ENCODE measurements around the gene PLA2R1.
"Not testable (repeated sequence)": the region's sequence is repeated elsewhere in the genome, so short reads cannot be mapped to it uniquely, and the experiment has no call there.

Gene PLA2R1

GRCh38 chr2:159976527-159977160, 85.8 kb downstream of the PLA2R1 start:
- DNase-seq = no peak

DNA sequence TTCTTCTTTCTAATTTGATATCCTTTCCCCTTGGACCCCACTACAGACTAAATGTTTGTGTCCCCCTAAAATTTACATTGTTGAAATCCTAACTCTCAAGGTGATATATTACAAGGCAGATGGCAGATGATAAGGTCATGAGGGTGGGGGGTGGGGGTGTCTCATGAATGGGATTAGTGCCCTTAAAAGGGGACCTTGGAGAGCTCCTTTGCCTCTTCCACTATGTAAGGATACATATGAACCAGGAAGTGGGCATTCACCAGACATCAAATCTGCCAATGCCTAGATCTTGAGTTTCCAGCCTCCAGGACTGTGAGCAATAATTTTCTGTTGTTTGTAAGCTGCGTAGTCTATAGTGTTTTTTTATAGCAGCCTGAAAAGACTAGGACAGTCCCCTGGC, 89.1 kb downstream of the PLA2R1 start:
- no peak for DNase-seq

- peak; percentile 2 for DNase-seq
Observed at GRCh38 chr2:159971365-159972152, 90.9 kb downstream of the PLA2R1 start.

GRCh38 chr2:159970548-159970947, 91.9 kb downstream of the PLA2R1 start:
- not testable (repeated sequence) for DNase-seq

- peak; percentile 23 for DNase-seq
Observed at GRCh38 chr2:159968279-159968900, 94.0 kb downstream of the PLA2R1 start.

GRCh38 chr2:159963700-159964099, 98.7 kb downstream of the PLA2R1 start:
- no peak for DNase-seq

DNA sequence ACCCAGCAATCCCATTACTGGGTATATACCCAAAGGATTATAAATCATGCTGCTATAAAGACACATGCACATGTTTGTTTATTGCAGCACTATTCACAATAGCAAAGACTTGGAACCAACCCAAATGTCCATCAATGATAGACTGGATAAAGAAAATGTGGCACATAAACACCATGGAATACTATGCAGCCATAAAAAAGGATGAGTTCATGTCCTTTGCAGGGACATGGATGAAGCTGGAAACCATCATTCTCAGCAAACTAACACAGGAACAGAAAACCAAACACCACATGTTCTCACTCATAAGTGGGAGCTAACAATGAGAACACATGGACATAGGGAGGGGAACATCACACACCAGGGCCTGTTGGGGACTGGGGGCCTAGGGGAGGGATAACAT, 99.9 kb downstream of the PLA2R1 start:
- not testable (repeated sequence) for DNase-seq

DNA sequence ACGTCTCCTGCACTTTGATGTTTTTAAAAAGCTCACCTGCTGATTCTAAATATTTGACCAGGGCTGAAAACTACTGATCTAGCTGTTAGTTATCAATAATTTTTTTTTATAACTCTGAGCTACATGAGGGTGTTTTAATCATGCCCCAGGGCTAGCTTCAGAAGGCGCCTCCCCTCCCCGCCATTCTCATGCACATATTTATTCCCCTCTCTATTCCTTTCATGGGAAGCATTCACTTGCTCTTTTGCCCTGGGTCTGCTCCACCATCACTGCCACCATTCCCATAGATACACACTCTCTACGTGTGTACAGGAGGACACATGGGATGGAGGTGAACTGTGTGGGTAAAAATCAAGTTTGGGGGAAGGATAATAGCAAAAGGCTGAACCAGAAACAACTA, 101.0 kb downstream of the PLA2R1 start:
- DNase-seq = no peak

- DNase-seq = peak; percentile 73
Observed at GRCh38 chr2:159961037-159961436, 101.4 kb downstream of the PLA2R1 start.

GRCh38 chr2:159960414-159960813, 102.0 kb downstream of the PLA2R1 start:
- DNase-seq = no peak

- DNase-seq = no peak
Observed at GRCh38 chr2:159959136-159959535, 103.3 kb downstream of the PLA2R1 start.

- DNase-seq = no peak
Observed at GRCh38 chr2:159953136-159953823, 109.1 kb downstream of the PLA2R1 start.

DNA sequence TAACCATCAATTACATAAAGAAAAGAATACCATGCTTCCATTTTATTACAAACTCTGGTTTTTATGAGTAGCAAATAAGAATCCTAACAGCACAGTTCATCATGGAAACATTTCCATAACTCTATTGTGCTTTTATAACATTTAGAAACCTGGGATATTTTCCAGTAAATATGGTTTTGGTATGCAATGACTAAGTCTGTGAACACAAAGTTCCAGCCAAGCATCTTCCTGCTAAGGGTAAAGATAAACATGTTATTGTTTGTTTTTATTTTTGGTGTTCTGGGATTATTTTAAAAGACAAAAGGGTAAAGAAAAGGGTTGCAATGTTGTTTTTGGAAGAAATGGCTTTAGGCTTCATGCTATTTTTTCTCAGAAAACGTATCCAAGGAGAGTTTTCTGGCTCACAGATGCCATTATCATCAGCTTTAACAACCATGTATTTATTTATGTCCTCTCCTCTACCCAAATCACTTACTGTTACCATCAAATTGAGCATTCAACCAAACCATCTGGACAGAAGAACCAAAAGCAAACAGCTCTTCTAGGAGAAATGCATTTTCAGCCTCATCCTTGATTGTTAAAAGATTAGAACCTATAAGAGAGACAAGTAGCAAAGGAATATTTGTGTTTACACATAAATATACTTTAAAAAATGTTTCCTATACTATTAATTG, 116.0 kb downstream of the PLA2R1 start:
- no peak for DNase-seq

DNA sequence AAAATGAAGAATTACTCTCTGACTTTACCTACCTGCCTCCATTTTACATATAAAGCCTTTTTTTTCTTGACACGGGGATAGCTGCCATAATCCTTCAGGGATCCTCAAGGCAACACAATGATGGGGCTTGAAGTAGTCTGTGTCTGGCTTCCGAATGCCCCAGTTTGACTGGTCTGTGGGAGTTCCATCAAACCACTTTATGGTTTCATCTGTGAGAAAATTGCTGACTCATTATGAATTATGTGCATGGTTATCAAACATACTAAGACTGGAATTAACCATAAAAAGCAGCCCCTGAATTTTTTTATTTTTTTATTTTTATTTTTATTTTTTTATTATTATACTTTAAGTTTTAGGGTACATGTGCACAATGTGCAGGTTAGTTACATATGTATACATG, 117.5 kb downstream of the PLA2R1 start:
- DNase-seq = no peak

GRCh38 chr2:159942146-159942545, 120.3 kb downstream of the PLA2R1 start:
- no peak for DNase-seq

DNA sequence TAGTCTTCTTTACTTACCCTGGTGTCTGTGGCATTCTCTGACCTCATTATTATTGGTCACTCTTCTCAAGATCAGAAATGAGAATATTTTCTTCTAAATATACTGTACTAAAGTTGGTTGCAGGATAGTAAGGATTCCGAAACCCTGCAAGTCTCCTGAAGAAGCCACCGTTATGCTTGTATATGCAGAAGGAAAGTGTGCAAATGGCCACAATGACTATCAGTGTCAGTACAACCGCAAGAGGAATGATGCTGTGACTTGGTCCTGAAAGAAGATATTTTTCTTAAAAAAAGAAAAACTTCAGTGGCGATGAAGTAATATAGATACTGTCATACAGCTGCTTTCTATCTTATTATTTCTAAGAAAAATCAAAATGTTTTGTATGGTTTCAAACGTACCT, 120.7 kb downstream of the PLA2R1 start:
- DNase-seq = no peak

DNA sequence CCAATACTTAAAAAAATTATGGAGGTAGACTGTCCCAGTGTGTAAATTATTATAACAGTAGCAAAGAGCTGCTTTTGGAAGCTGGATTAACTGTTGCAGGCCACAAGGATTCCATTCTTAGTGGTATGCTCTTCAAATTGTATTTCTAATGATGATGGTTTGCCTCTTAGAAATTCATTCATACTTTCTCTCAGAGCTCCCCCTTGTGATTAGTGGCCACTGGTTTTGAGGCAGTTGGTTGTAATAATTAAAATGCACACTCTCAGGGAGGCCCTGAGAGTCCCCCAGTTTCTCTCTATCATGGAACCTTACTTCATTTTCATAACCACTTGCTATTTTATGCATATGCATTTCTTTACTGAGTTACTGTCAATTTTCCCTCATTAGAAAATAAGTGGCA, 122.5 kb downstream of the PLA2R1 start:
- DNase-seq = peak; percentile 6

DNA sequence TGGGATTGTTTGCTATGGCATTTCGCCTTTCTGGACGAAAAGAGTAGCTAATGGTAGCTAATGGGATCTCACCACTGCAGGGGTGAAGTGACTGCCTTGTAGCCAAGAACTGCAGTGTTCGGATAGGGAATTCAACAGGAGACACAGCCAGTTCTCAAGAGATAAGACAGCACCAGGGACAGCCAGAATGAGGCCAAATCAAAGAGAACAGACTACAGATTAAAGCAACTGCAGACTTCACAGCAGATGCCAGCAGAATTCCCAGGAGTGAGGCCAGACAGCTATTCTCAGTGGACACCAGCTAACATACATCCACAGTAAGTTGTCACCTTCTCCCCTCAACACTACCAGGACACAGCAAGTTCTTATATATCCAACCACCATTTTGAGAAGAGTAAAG, 124.0 kb downstream of the PLA2R1 start:
- DNase-seq = no peak

- DNase-seq = no peak
Observed at GRCh38 chr2:159936471-159936870, 125.9 kb downstream of the PLA2R1 start.

GRCh38 chr2:159933727-159934049, 128.7 kb downstream of the PLA2R1 start:
- DNase-seq = no peak

GRCh38 chr2:159933040-159933726, 129.2 kb downstream of the PLA2R1 start:
- no peak for DNase-seq

DNA sequence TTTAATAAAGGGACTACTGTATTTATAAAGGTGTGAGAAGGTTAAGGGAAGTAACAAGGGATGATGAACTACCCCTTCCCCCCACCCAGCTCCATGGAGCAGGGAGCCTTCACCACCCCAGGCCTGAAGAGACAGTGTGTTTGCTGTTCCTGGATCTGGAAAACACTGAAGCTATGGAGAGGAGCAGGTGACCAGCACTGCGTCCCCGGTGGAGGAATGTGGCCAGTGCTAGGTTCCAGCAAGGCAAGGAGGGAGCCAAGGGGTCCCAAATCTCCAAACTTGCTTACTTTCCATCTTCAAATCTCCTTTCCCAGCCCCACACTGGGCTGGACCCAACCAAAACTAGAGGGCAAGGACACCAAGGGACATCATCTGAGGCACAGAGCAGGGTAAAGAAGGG, 135.7 kb downstream of the PLA2R1 start:
- DNase-seq = no peak

- DNase-seq = no peak
Observed at GRCh38 chr2:159925975-159926374, 136.4 kb downstream of the PLA2R1 start.

Data from NCI-H146 (cell line).